HepG2 (cell line): ENCODE data around the gene PRUNE1. TPM values are rescaled to one million over a fixed set of nuclear protein-coding genes. Genes with fewer than 3 reads are reported as not detected.

ENCODE experiments used
- ATAD3A ChIP-seq: sonication (generic); formaldehyde crosslinking; IDR thresholded peaks from 2 replicates; pipeline ENCODE4 v1.4.0; 2020; ENCODE audit warnings: missing genetic modification reagents
- MLXIP ChIP-seq: sonication (generic); formaldehyde crosslinking; IDR thresholded peaks from 2 replicates; pipeline ENCODE4 v1.9.0; 2021; ENCODE audit warnings: missing genetic modification reagents, borderline replicate concordance
- NCOA1 ChIP-seq: sonication (generic); formaldehyde crosslinking; IDR thresholded peaks from 2 replicates; pipeline ENCODE4 v1.9.0; 2021; ENCODE audit warnings: missing genetic modification reagents
- TARDBP ChIP-seq: sonication (generic); formaldehyde crosslinking; IDR thresholded peaks from 2 replicates; pipeline ENCODE4 v1.8.0; 2022; ENCODE audit warnings: mild to moderate bottlenecking, missing genetic modification reagents
- YEATS4 ChIP-seq: sonication (generic); formaldehyde crosslinking; IDR thresholded peaks from 2 replicates; pipeline ENCODE4 v1.4.0; 2020; ENCODE audit warnings: missing genetic modification reagents, borderline replicate concordance
- ZNF318 ChIP-seq: sonication (generic); formaldehyde crosslinking; IDR thresholded peaks from 2 replicates; pipeline ENCODE4 v1.4.0; 2020; ENCODE audit warnings: mild to moderate bottlenecking, missing genetic modification reagents
- polyA plus RNA-seq, 8 experiments: library from polyadenylated mRNA; depleted of rRNA in 3 of 8; stranded (reverse) in 7 of 8; unstranded in 1 of 8; fragments of >200 nt; fragmentation: Illumina TruSeq in 4 of 8; extraction: Trizol in 4 of 8; gene quantifications; 2 replicates each; pipeline versions ENCODE4 v1.2.1 to v1.2.3, GENCODE V29; 2011 to 2016; ENCODE audit warnings: low read depth in 4 of 8, missing spikeins in 1 of 8, mixed read lengths in 1 of 8; ENCODE audit not compliant: insufficient read depth in 1 of 8
- total RNA-seq, 5 experiments: library from RNA; depleted of rRNA; stranded (reverse); fragments of >200 nt; fragmentation: Illumina TruSeq; extraction: Trizol; gene quantifications; 2 replicates each; pipeline ENCODE4 v1.2.3, GENCODE V29; 2016; ENCODE audit warnings: low read depth in 1 of 5
- TF ChIP-seq, protein P1 (sequence below): sonication (generic); formaldehyde crosslinking; IDR thresholded peaks from 2 replicates; pipeline ENCODE4 v1.4.0; 2020; ENCODE audit warnings: missing genetic modification reagents
- TF ChIP-seq, protein P2 (sequence below): sonication (generic); formaldehyde crosslinking; IDR thresholded peaks from 2 replicates; pipeline ENCODE4 v1.4.0; 2020; ENCODE audit warnings: missing genetic modification reagents

PRUNE1 gene
- total and polyA plus RNA-seq, 2 of the 13 experiments (the other 11 are each of a cell fraction or from before 2014, with no cell fraction given): 19.0 to 31.9 TPM

GRCh38 chr1:151008244-151009205, at the start of gene PRUNE1 (continued):
- TF ChIP-seq ZNF318 (CRISPR knock-in tag): no peak
- TF ChIP-seq YEATS4 (CRISPR knock-in tag): peak; percentile 74
- no peak for TF ChIP-seq ATAD3A (CRISPR knock-in tag)
- no peak for TF ChIP-seq NCOA1 (CRISPR knock-in tag)
- TF ChIP-seq TARDBP (CRISPR knock-in tag): peak; percentile 55; the same call in 1 of the 2 replicates
- TF ChIP-seq, protein P1, sequence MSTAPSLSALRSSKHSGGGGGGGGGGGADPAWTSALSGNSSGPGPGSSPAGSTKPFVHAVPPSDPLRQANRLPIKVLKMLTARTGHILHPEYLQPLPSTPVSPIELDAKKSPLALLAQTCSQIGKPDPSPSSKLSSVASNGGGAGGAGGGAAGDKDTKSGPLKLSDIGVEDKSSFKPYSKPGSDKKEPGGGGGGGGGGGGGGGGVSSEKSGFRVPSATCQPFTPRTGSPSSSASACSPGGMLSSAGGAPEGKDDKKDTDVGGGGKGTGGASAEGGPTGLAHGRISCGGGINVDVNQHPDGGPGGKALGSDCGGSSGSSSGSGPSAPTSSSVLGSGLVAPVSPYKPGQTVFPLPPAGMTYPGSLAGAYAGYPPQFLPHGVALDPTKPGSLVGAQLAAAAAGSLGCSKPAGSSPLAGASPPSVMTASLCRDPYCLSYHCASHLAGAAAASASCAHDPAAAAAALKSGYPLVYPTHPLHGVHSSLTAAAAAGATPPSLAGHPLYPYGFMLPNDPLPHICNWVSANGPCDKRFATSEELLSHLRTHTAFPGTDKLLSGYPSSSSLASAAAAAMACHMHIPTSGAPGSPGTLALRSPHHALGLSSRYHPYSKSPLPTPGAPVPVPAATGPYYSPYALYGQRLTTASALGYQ: peak; percentile 79; the same call in 1 of the 2 replicates
- TF ChIP-seq, protein P2, sequence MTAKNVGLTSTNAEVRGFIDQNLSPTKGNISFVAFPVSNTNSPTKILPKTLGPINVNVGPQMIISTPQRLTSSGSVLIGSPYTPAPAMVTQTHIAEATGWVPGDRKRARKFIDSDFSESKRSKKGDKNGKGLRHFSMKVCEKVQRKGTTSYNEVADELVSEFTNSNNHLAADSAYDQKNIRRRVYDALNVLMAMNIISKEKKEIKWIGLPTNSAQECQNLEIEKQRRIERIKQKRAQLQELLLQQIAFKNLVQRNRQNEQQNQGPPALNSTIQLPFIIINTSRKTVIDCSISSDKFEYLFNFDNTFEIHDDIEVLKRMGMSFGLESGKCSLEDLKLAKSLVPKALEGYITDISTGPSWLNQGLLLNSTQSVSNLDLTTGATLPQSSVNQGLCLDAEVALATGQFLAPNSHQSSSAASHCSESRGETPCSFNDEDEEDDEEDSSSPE (CRISPR knock-in tag): no peak
- TF ChIP-seq MLXIP (CRISPR knock-in tag): peak; percentile 42; the same call in 1 of the 2 replicates
